OCI-LY1 (cell line): ENCODE results near the gene YPEL2.
"Not testable (repeated sequence)": the region's sequence is repeated elsewhere in the genome, so short reads cannot be mapped to it uniquely, and the experiment has no call there.

ENCODE experiments used
- CTCF ChIP-seq: fragments of 200-600 bp; sonication (generic), shearing (Covaris generic); IDR thresholded peaks from 2 replicates; pipeline ENCODE4 v1.5.1; 2017; ENCODE audit warnings: mild to moderate bottlenecking, antibody characterized with exemption, low read length, moderate library complexity, mixed read lengths
- EZH2 ChIP-seq: fragments of 200-600 bp; sonication (generic), shearing (Covaris generic); IDR thresholded peaks from 2 replicates; pipeline ENCODE4 v1.8.0; 2017; ENCODE audit warnings: borderline replicate concordance, mixed run types, mild to moderate bottlenecking, antibody characterized with exemption, low read length, moderate library complexity, mixed read lengths

GRCh38 chr17:59311521-59311920 is 19.9 kb upstream of the YPEL2 start:
- TF ChIP-seq CTCF, EZH2: not testable (repeated sequence)
